Transverse colon (tissue), 4 donors: ENCODE results near the gene DMD.

Experiments used
- CTCF ChIP-seq, 5 experiments: fragments of 200-600 bp in 3 of 5; fragments of 450-650 bp in 2 of 5; sonication (generic) in 3 of 5; IDR thresholded peaks; 1 replicate in 2 of 5; 2 replicates in 3 of 5; pipeline ENCODE4 v1.5.1; 2016 to 2017; ENCODE audit warnings: antibody characterized with exemption in 5 of 5, inconsistent platforms in 3 of 5, mild to moderate bottlenecking in 2 of 5, moderate library complexity in 1 of 5
- EP300 ChIP-seq: sonication (generic); formaldehyde crosslinking; IDR thresholded peaks from one replicate; pipeline ENCODE4 v1.6.1; 2017; ENCODE audit warnings: antibody characterized with exemption, low read depth
- POLR2A ChIP-seq: fragments of 450-650 bp; IDR thresholded peaks from one replicate; pipeline ENCODE4 v1.6.1; 2016; ENCODE audit warnings: antibody characterized with exemption, mild to moderate bottlenecking, moderate library complexity
- POLR2AphosphoS5 ChIP-seq, 3 donors: sonication (generic); formaldehyde crosslinking; IDR thresholded peaks; one replicate each; pipeline ENCODE4 v1.6.1; 2016; ENCODE audit warnings: antibody characterized with exemption in 3 of 3

GRCh38 chrX:32852203-32852602 is 359.1 kb downstream of the DMD start:
- TF ChIP-seq POLR2AphosphoS5 (IDR thresholded peaks at IDR 0.05) (no peak), CTCF (IDR thresholded peaks at IDR 0.05) (no peak), POLR2A (no peak), EP300 (no peak)
